ENCODE measurements around the gene NPR2.

DNA sequence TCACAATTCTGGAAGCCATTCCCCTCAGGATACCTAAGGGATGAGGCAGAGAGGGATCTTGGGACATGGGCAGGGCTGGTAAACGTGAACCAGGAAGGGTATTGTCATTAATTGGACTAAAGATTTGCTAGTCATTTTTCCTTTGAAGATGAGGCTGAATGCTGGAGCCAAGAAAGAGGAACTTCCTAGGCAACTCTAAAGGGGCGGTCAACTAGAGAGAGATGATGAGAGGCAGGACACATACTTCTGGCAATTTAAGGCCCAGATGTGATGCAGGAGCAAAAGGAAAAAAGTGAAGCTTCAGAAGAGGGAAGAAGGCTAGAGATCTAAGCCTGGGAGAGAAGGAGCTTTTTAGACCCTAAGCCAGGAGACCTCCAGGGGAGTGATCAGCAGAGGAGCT lies 47.9 kb upstream of the NPR2 start:
- no peak for TF ChIP-seq POLR2A (IDR thresholded peaks at IDR 0.05; ENCODE audit: low read length)
- no peak for TF ChIP-seq GATA1 (IDR thresholded peaks at IDR 0.05; ENCODE audit: low read depth, low read length)

Measured in erythroblast (primary cell).